ENCODE measurements around the gene LGR4.
"Not testable (repeated sequence)": the region's sequence is repeated elsewhere in the genome, so short reads cannot be mapped to it uniquely, and the experiment has no call there.

Gene LGR4

GRCh38 chr11:27331981-27332380 lies 140.6 kb downstream of the LGR4 start:
- DNase-seq, result no peak

- no peak for DNase-seq
Observed at GRCh38 chr11:27330633-27331270, 141.8 kb downstream of the LGR4 start.

GRCh38 chr11:27329867-27330632 lies 142.5 kb downstream of the LGR4 start:
- DNase-seq, result no peak

- DNase-seq, result no peak
Observed at GRCh38 chr11:27328614-27329013, 144.0 kb downstream of the LGR4 start.

- DNase-seq, result not testable (repeated sequence)
Observed at GRCh38 chr11:27327064-27327463, 145.5 kb downstream of the LGR4 start.

GRCh38 chr11:27322196-27322595 lies 150.4 kb downstream of the LGR4 start:
- not testable (repeated sequence) for DNase-seq

GRCh38 chr11:27321340-27321739 lies 151.2 kb downstream of the LGR4 start:
- DNase-seq, result not testable (repeated sequence)

- DNase-seq, result no peak
Observed at GRCh38 chr11:27319072-27319471, 153.5 kb downstream of the LGR4 start.

- DNase-seq, result no peak
Observed at GRCh38 chr11:27317751-27318150, 154.8 kb downstream of the LGR4 start.
